Smooth muscle cell (in vitro differentiated cells): ENCODE results near the gene ELP4. TPM values are rescaled to one million over a fixed set of nuclear protein-coding genes. Genes with fewer than 3 reads are reported as not detected.
A peak's percentile ranks its signal among the peaks of the same experiment; 100 is the strongest.

Experiments used
- DNase-seq: peaks from one replicate; lab custom pipeline; 2025; ENCODE audit not compliant: unreplicated experiment; lab: John Stamatoyannopoulos, UW
- H2AFZ ChIP-seq: fragments of 200-600 bp; sonication (generic); 2 replicates; pipeline ENCODE4 v1.6.0; 2016; ENCODE audit warnings: antibody characterized with exemption, low read depth, mild to moderate bottlenecking
- H3F3A ChIP-seq: fragments of 200-600 bp; sonication (generic); 2 replicates; pipeline ENCODE4 v1.6.0; 2017; ENCODE audit warnings: antibody characterized with exemption, low read depth
- H3K27ac ChIP-seq: fragments of 200-600 bp; sonication (generic); 2 replicates; pipeline ENCODE4 v1.5.1; 2016; ENCODE audit warnings: low read depth, mild to moderate bottlenecking
- H3K27me3 ChIP-seq: fragments of 200-600 bp; sonication (generic); 2 replicates; pipeline ENCODE4 v1.6.1; 2016; ENCODE audit warnings: low read depth, mild to moderate bottlenecking
- H3K36me3 ChIP-seq: fragments of 200-600 bp; sonication (generic); 2 replicates; pipeline ENCODE4 v1.5.1; 2016; ENCODE audit warnings: low read depth
- H3K4me1 ChIP-seq: fragments of 200-600 bp; sonication (generic); 2 replicates; pipeline ENCODE4 v1.5.1; 2016; ENCODE audit warnings: low read depth
- H3K4me2 ChIP-seq: fragments of 200-600 bp; sonication (generic); 2 replicates; pipeline ENCODE4 v1.6.0; 2016; ENCODE audit warnings: mild to moderate bottlenecking
- H3K4me3 ChIP-seq: fragments of 200-600 bp; sonication (generic); 2 replicates; pipeline ENCODE4 v1.5.1; 2016; ENCODE audit warnings: mild to moderate bottlenecking
- H3K79me2 ChIP-seq: fragments of 200-600 bp; sonication (generic); 2 replicates; pipeline ENCODE4 v1.6.0; 2016; ENCODE audit warnings: low read depth, mild to moderate bottlenecking
- H3K9ac ChIP-seq: fragments of 200-600 bp; sonication (generic); 2 replicates; pipeline ENCODE4 v1.6.0; 2016; ENCODE audit warnings: low read depth
- H3K9me3 ChIP-seq: fragments of 200-600 bp; sonication (generic); replicated peaks from 2 replicates; pipeline ENCODE4 v1.5.1; 2016; ENCODE audit warnings: low read depth
- H4K20me1 ChIP-seq: fragments of 200-600 bp; sonication (generic); 2 replicates; pipeline ENCODE4 v1.6.0; 2016; ENCODE audit warnings: low read depth
- CTCF ChIP-seq: fragments of 200-600 bp; sonication (generic); IDR thresholded peaks from 2 replicates; pipeline ENCODE4 v1.5.1; 2017; ENCODE audit warnings: borderline replicate concordance, mild to moderate bottlenecking, antibody characterized with exemption; ENCODE audit not compliant: insufficient read depth, poor library complexity, severe bottlenecking
- WGBS: methylation state at CpG from one replicate; pipeline ENCODE4 v1.1.7; 2016; ENCODE audit warnings: low lambda C conversion rate; 5-methylcytosine and 5-hydroxymethylcytosine counted together
- polyA plus RNA-seq: library from polyadenylated mRNA; unstranded; fragments of >200 nt; fragmentation: Nextera tagmentation; extraction: Ambion mirVana; gene quantifications from 2 replicates; pipeline ENCODE4 v1.2.1, GENCODE V29; 2016
- total RNA-seq: library from RNA; depleted of rRNA; stranded (reverse); fragments of >200 nt; gene quantifications from 2 replicates; pipeline ENCODE4 v1.2.3, GENCODE V29; 2014

ELP4 gene
- total and polyA plus RNA-seq, 2 experiments from 2014 or later, result 19.5 to 28.4 TPM

- Histone ChIP-seq H3K9me3 (no peaks in the 10 kb centered on the region), H3K4me3 (no peak overlapping the region), H3K9ac (no peak overlapping the region), H3K4me1 (no peaks in the 10 kb centered on the region), H3K79me2 (peaks cover 76% of the 10 kb centered on the region), H3K27me3 (no peaks in the 10 kb centered on the region), H2AFZ (no peak overlapping the region), H3K4me2 (no peak overlapping the region), H3F3A (no peaks in the 10 kb centered on the region), H4K20me1 (peaks cover 37% of the 10 kb centered on the region), H3K27ac (no peak overlapping the region), H3K36me3 (no peaks in the 10 kb centered on the region)
- no peak for DNase-seq
- TF ChIP-seq CTCF, result no peak
- 96% methylated on average over 3 of the region's 3 CpGs for WGBS
These were observed 9.9 kb upstream of the ELP4 start for GRCh38 chr11:31499576-31500178.

GRCh38 chr11:31500560-31500959, 9.0 kb upstream of the ELP4 start:
- Histone ChIP-seq H3K4me1 (no peaks in the 10 kb centered on the region), H3K9ac (no peak overlapping the region), H3K4me3 (no peak overlapping the region), H3K27me3 (no peaks in the 10 kb centered on the region), H3F3A (no peaks in the 10 kb centered on the region), H3K36me3 (no peaks in the 10 kb centered on the region), H2AFZ (no peak overlapping the region), H3K79me2 (peaks cover 78% of the 10 kb centered on the region), H4K20me1 (peaks cover 37% of the 10 kb centered on the region), H3K9me3 (no peaks in the 10 kb centered on the region), H3K4me2 (no peak overlapping the region), H3K27ac (no peak overlapping the region)
- DNase-seq, result no peak
- WGBS, result 51% methylated on average over 2 of the region's 2 CpGs
- no peak for TF ChIP-seq CTCF

GRCh38 chr11:31509051-31509428, 527 bp upstream of the ELP4 start:
- Histone ChIP-seq H4K20me1 (peaks cover under 1% of the 10 kb centered on the region), H3K9me3 (no peaks in the 10 kb centered on the region), H3K36me3 (no peaks in the 10 kb centered on the region), H3K27me3 (no peaks in the 10 kb centered on the region), H3K27ac (no peak overlapping the region), H3K9ac (peak overlapping the region; percentile 74), H3K4me3 (peak overlapping the region; percentile 73), H3K4me1 (peaks cover 34% of the 10 kb centered on the region), H3K4me2 (peak overlapping the region; percentile 92), H2AFZ (peak overlapping the region; percentile 99), H3F3A (no peaks in the 10 kb centered on the region), H3K79me2 (peaks cover 66% of the 10 kb centered on the region)
- DNase-seq, result no peak
- no peak for TF ChIP-seq CTCF
- WGBS, result 2% methylated on average over 8 of the region's 8 CpGs

- Histone ChIP-seq H3K27ac (no peak overlapping the region), H3K79me2 (peaks cover 48% of the 10 kb centered on the region), H2AFZ (no peak overlapping the region), H3K9me3 (no peaks in the 10 kb centered on the region), H3K9ac (no peak overlapping the region), H3F3A (no peaks in the 10 kb centered on the region), H4K20me1 (no peaks in the 10 kb centered on the region), H3K4me1 (peaks cover 34% of the 10 kb centered on the region), H3K27me3 (no peaks in the 10 kb centered on the region), H3K36me3 (no peaks in the 10 kb centered on the region), H3K4me3 (no peak overlapping the region), H3K4me2 (no peak overlapping the region)
- TF ChIP-seq CTCF, result no peak
- DNase-seq, result no peak
- 88% methylated on average over 6 of the region's 6 CpGs for WGBS
These were observed 2.5 kb downstream of the ELP4 start for GRCh38 chr11:31512117-31512516.
